ENCODE measurements around the gene PREX1. TPM values are rescaled to one million over a fixed set of nuclear protein-coding genes. Genes with fewer than 3 reads are reported as not detected.
A peak's percentile ranks its signal among the peaks of the same experiment; 100 is the strongest.

The PREX1 gene
- total and polyA plus RNA-seq, 2 experiments from 2014 or later = 2.4 to 10.3 TPM

- no peak overlapping the region for H3K4me3 Mint-ChIP-seq
- H3K79me2 ChIP-seq (replicated peaks; ENCODE audit: insufficient read depth) = no peaks in the 10 kb centered on the region
- H3K4me1 ChIP-seq (ENCODE audit: insufficient read depth) = peaks cover 14% of the 10 kb centered on the region
- DNase-seq (ENCODE audit: low spot score) (no peak), ATAC-seq (no peak)
- H3K36me3 ChIP-seq (ENCODE audit: insufficient read depth) = no peaks in the 10 kb centered on the region
- peaks cover 7% of the 10 kb centered on the region for H3K27me3 Mint-ChIP-seq (ENCODE audit: insufficient read depth, low read depth, poor library complexity)
- no peaks in the 10 kb centered on the region for H3K9me3 Mint-ChIP-seq
- H3K27ac ChIP-seq (ENCODE audit: low read depth) = no peak overlapping the region
- H3F3A ChIP-seq (replicated peaks; ENCODE audit: low read depth) = no peaks in the 10 kb centered on the region
- H3K36me3 Mint-ChIP-seq (ENCODE audit: low read depth) = peaks cover 10% of the 10 kb centered on the region
- H3K4me2 ChIP-seq = no peak overlapping the region
- H3K4me3 ChIP-seq = no peak overlapping the region
- peaks cover 5% of the 10 kb centered on the region for H3K4me1 Mint-ChIP-seq
- H3K9me2 ChIP-seq (ENCODE audit: insufficient read depth) = no peaks in the 10 kb centered on the region
- H4K20me1 ChIP-seq (replicated peaks; ENCODE audit: insufficient read depth) = no peaks in the 10 kb centered on the region
- H3K27ac Mint-ChIP-seq = peak overlapping the region; percentile 54; the same call in 1 of the 2 replicates
- H2AFZ ChIP-seq = no peak overlapping the region
- TF ChIP-seq STAT1 (IDR thresholded peaks at IDR 0.05; ENCODE audit: unreplicated experiment) (no peak), CTCF (conservative IDR thresholded peaks at IDR 0.05; ENCODE audit: low read depth in 2 of 2) (no peak), ZNF114 (CRISPR knock-in tag; IDR thresholded peaks at IDR 0.05) (no peak), ZNF331 (CRISPR knock-in tag; IDR thresholded peaks at IDR 0.05; ENCODE audit: low read depth) (no peak), EZH2 (IDR thresholded peaks at IDR 0.05; ENCODE audit: low read depth, unreplicated experiment) (no peak), REST (IDR thresholded peaks at IDR 0.05; ENCODE audit: unreplicated experiment) (no peak), JUNB (IDR thresholded peaks at IDR 0.05; ENCODE audit: unreplicated experiment) (no peak), NANOG (IDR thresholded peaks at IDR 0.05; ENCODE audit: borderline replicate concordance) (no peak), ETS1 (IDR thresholded peaks at IDR 0.05) (no peak), EZH2phosphoT487 (IDR thresholded peaks at IDR 0.05; ENCODE audit: unreplicated experiment) (no peak), CREB1 (CRISPR knock-in tag; IDR thresholded peaks at IDR 0.05; ENCODE audit: low read depth) (no peak), POLR2AphosphoS5 (IDR thresholded peaks at IDR 0.05; ENCODE audit: low read depth) (no peak), ZNF462 (CRISPR knock-in tag; IDR thresholded peaks at IDR 0.05) (no peak)
- H3K27me3 ChIP-seq (ENCODE audit: insufficient read depth) = no peaks in the 10 kb centered on the region
Measured at GRCh38 chr20:48687117-48687800, 140.5 kb downstream of the PREX1 start.
